NCI-H1694 treated with DMSO at 0.1 percent for 48 hours (cell line): Measurements from ENCODE around the gene PRR35.
A peak's percentile ranks its signal among the peaks of the same experiment; 100 is the strongest.

Experiments
- DNase-seq: peaks from one replicate; lab custom pipeline; 2025; lab: John Stamatoyannopoulos, UW

PRR35 gene

GRCh38 chr16:580141-580945, 20.1 kb downstream of the PRR35 start:
- no peak for DNase-seq

- no peak for DNase-seq
These were observed 20.8 kb downstream of the PRR35 start for GRCh38 chr16:580946-581498.

GRCh38 chr16:582218-582613, 22.0 kb downstream of the PRR35 start:
- no peak for DNase-seq

- DNase-seq = peak; percentile 6
These were observed 22.6 kb downstream of the PRR35 start for GRCh38 chr16:582614-583331.

GRCh38 chr16:583470-583814, 23.2 kb downstream of the PRR35 start:
- peak; percentile 1 for DNase-seq

GRCh38 chr16:583815-584591, 23.8 kb downstream of the PRR35 start:
- peak; percentile 12 for DNase-seq

- DNase-seq = no peak
These were observed 25.2 kb downstream of the PRR35 start for GRCh38 chr16:585351-585750.

GRCh38 chr16:586047-586644, 26.0 kb downstream of the PRR35 start:
- DNase-seq = no peak

- DNase-seq = no peak
These were observed 26.7 kb downstream of the PRR35 start for GRCh38 chr16:586645-587590.

- DNase-seq = peak; percentile 4
These were observed 28.4 kb downstream of the PRR35 start for GRCh38 chr16:588639-588888.

GRCh38 chr16:588889-589657, 28.9 kb downstream of the PRR35 start:
- DNase-seq = peak; percentile 83

- peak; percentile 81 for DNase-seq
These were observed 29.5 kb downstream of the PRR35 start, which contains the start of gene RAB40C for GRCh38 chr16:589658-590187. Gene RAB40C, plus strand, starts transcription at chr16:590066. Its CDS starts 226 bp downstream, at chr16:590292.

- DNase-seq = no peak
These were observed 30.1 kb downstream of the PRR35 start for GRCh38 chr16:590188-590814.

GRCh38 chr16:590815-591200, 30.6 kb downstream of the PRR35 start:
- DNase-seq = no peak

- DNase-seq = no peak
These were observed 31.0 kb downstream of the PRR35 start for GRCh38 chr16:591231-591630.

GRCh38 chr16:591892-592517, 31.8 kb downstream of the PRR35 start:
- no peak for DNase-seq

- DNase-seq = peak; percentile 21
These were observed 32.5 kb downstream of the PRR35 start for GRCh38 chr16:592518-593306.

GRCh38 chr16:593406-593805, 33.2 kb downstream of the PRR35 start:
- no peak for DNase-seq
